ENCODE data around the gene HBG2. TPM values are rescaled to one million over a fixed set of nuclear protein-coding genes. Genes with fewer than 3 reads are reported as not detected.

HBG2 gene
- total RNA-seq, 2 experiments from 2014 or later = not detected

- H3K27ac Mint-ChIP-seq = no peak overlapping the region
- no peaks in the 10 kb centered on the region for H3K9me3 Mint-ChIP-seq
- H3K27me3 Mint-ChIP-seq = peaks cover 3% of the 10 kb centered on the region
- DNase-seq (no peak), ATAC-seq (no peak)
- intact Hi-C loops (cut with micrococcal nuclease) = no loop called here
- H3K4me3 Mint-ChIP-seq = no peak overlapping the region
- H3K4me1 Mint-ChIP-seq (ENCODE audit: low read depth) = no peaks in the 10 kb centered on the region
- no peaks in the 10 kb centered on the region for H3K36me3 Mint-ChIP-seq (ENCODE audit: low read depth)
- POLR2A ChIA-PET = no interaction called here
- CTCF ChIA-PET = no interaction called here
- TF ChIP-seq CTCF (IDR thresholded peaks at IDR 0.05) = no peak
Observed at GRCh38 chr11:5231111-5231510, 23.5 kb downstream of the HBG2 start.

GRCh38 chr11:5230266-5230665 lies 24.3 kb downstream of the HBG2 start:
- H3K27me3 Mint-ChIP-seq = peaks cover 3% of the 10 kb centered on the region
- ATAC-seq = no peak
- no peak for DNase-seq
- intact Hi-C loops (cut with micrococcal nuclease) = no loop called here
- H3K4me1 Mint-ChIP-seq (ENCODE audit: low read depth) = no peaks in the 10 kb centered on the region
- ChIA-PET POLR2A (no interaction called here), CTCF (no interaction called here)
- no peaks in the 10 kb centered on the region for H3K36me3 Mint-ChIP-seq (ENCODE audit: low read depth)
- no peak overlapping the region for H3K27ac Mint-ChIP-seq
- no peak for TF ChIP-seq CTCF (IDR thresholded peaks at IDR 0.05)
- H3K4me3 Mint-ChIP-seq = no peak overlapping the region
- no peaks in the 10 kb centered on the region for H3K9me3 Mint-ChIP-seq

- ChIA-PET POLR2A (no interaction called here), CTCF (no interaction called here)
- Mint-ChIP-seq H3K27ac (no peak overlapping the region), H3K4me3 (no peak overlapping the region), H3K27me3 (peaks cover 4% of the 10 kb centered on the region), H3K36me3 (ENCODE audit: low read depth) (no peaks in the 10 kb centered on the region), H3K4me1 (ENCODE audit: low read depth) (no peaks in the 10 kb centered on the region), H3K9me3 (no peaks in the 10 kb centered on the region)
- no peak for DNase-seq
- intact Hi-C loops (cut with micrococcal nuclease) = no loop called here
- no peak for ATAC-seq
- no peak for TF ChIP-seq CTCF (IDR thresholded peaks at IDR 0.05)
Observed at GRCh38 chr11:5229796-5230195, 24.8 kb downstream of the HBG2 start.

GRCh38 chr11:5229356-5229755 lies 25.2 kb downstream of the HBG2 start:
- ChIA-PET POLR2A (no interaction called here), CTCF (interaction anchor here (0.5 kb wide), 1 partner anchor 736 kb away, joined by 3 read pairs; no protein-coding TSS in a partner anchor)
- peaks cover 4% of the 10 kb centered on the region for H3K27me3 Mint-ChIP-seq
- no peaks in the 10 kb centered on the region for H3K4me1 Mint-ChIP-seq (ENCODE audit: low read depth)
- no peak overlapping the region for H3K27ac Mint-ChIP-seq
- no peak overlapping the region for H3K4me3 Mint-ChIP-seq
- no peak for ATAC-seq
- no peaks in the 10 kb centered on the region for H3K9me3 Mint-ChIP-seq
- intact Hi-C loops (cut with micrococcal nuclease) = no loop called here
- H3K36me3 Mint-ChIP-seq (ENCODE audit: low read depth) = no peaks in the 10 kb centered on the region
- TF ChIP-seq CTCF (IDR thresholded peaks at IDR 0.05) = no peak
- no peak for DNase-seq

- Mint-ChIP-seq H3K27ac (no peak overlapping the region), H3K36me3 (ENCODE audit: low read depth) (no peaks in the 10 kb centered on the region), H3K4me1 (ENCODE audit: low read depth) (no peaks in the 10 kb centered on the region), H3K4me3 (no peak overlapping the region), H3K27me3 (peaks cover 6% of the 10 kb centered on the region), H3K9me3 (no peaks in the 10 kb centered on the region)
- ChIA-PET CTCF (no interaction called here), POLR2A (no interaction called here)
- no peak for TF ChIP-seq CTCF (IDR thresholded peaks at IDR 0.05)
- intact Hi-C loops (cut with micrococcal nuclease) = no loop called here
- DNase-seq (no peak), ATAC-seq (no peak)
Observed at GRCh38 chr11:5228124-5228523, 26.5 kb downstream of the HBG2 start.

Data from activated CD8-positive, alpha-beta T cell treated with anti-CD3 and anti-CD28 coated beads for 36 hours (primary cell).